GM12864 (cell line): Measurements from ENCODE around the gene TBC1D22B.

Experiments used
- DNase-seq: peaks from one replicate; pipeline ENCODE4 v3.0.0-alpha.2; 2011; ENCODE audit warnings: low read depth
- H3K4me3 ChIP-seq: 2 replicates; pipeline ENCODE4 v1.5.1; 2011; ENCODE audit warnings: mild to moderate bottlenecking, low read depth, low read length, control low read depth
- TF ChIP-seq, protein P1 (sequence below): IDR thresholded peaks from 2 replicates; pipeline ENCODE4 v1.5.1; 2011; ENCODE audit warnings: low read depth, mild to moderate bottlenecking, moderate library complexity, low read length, control low read depth, inconsistent platforms; ENCODE audit errors: missing control alignments

TBC1D22B gene

GRCh38 chr6:37257634-37258404 is at the start of gene TBC1D22B, which contains the start of gene TMEM217:
TBC1D22B (plus strand) TSS chr6:37257772; CDS start chr6:37257918, 146 bp downstream.
TMEM217 (minus strand) TSS chr6:37258144; CDS start chr6:37219030, 39,114 bp downstream.
- peak within 1 kb of the TSS; percentile 94 for H3K4me3 ChIP-seq
- peak; percentile 85 for DNase-seq
- TF ChIP-seq, protein P1, sequence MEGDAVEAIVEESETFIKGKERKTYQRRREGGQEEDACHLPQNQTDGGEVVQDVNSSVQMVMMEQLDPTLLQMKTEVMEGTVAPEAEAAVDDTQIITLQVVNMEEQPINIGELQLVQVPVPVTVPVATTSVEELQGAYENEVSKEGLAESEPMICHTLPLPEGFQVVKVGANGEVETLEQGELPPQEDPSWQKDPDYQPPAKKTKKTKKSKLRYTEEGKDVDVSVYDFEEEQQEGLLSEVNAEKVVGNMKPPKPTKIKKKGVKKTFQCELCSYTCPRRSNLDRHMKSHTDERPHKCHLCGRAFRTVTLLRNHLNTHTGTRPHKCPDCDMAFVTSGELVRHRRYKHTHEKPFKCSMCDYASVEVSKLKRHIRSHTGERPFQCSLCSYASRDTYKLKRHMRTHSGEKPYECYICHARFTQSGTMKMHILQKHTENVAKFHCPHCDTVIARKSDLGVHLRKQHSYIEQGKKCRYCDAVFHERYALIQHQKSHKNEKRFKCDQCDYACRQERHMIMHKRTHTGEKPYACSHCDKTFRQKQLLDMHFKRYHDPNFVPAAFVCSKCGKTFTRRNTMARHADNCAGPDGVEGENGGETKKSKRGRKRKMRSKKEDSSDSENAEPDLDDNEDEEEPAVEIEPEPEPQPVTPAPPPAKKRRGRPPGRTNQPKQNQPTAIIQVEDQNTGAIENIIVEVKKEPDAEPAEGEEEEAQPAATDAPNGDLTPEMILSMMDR, result no peak

- no peak overlapping the region for H3K4me3 ChIP-seq
- peak; percentile 61 for DNase-seq
- TF ChIP-seq, protein P1, result peak; percentile 95
Measured at GRCh38 chr6:37207903-37208456, 49.6 kb upstream of the TBC1D22B start.

- TF ChIP-seq, protein P1, result no peak
- H3K4me3 ChIP-seq, result no peak overlapping the region
- no peak for DNase-seq
Measured at GRCh38 chr6:37208793-37209192, 48.8 kb upstream of the TBC1D22B start.

DNA sequence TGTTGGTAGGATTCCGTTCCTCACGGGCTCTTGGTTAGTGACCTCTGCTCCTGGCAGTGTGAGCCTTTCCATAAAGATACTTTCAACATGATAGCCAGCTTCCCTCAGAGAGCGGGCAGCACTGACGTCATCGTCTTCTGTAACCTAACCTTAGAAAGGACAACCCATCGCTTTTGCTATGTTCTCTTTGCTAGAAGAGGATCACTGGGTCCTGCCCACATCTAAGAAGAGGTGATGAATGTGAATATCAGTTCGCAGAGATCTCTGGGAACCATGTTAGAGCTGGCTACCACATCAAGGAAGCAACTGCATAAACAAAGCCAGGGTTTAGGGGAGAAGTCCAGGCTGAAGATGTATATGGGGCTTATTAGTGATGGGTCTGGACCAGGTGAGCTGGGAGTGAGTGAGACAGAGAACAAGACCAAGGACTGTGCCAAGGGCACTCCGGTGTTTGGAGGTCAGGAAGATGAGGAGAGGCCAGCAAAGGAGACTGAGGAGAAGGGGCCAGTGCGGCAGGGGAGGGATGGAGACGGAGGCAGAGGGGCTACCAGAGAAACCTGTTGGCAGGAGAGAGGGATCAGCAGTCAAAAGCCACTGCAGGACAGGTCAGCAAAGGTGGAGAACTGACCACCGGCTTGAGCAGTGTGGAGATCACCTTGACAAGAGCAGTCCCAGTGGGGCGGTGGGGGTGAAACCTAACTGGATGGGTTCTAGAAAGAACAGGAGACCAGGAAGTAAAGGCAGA is 47.9 kb upstream of the TBC1D22B start:
- no peak for DNase-seq
- no peak overlapping the region for H3K4me3 ChIP-seq
- TF ChIP-seq, protein P1, result no peak

GRCh38 chr6:37210313-37210968 is 47.1 kb upstream of the TBC1D22B start:
- H3K4me3 ChIP-seq, result no peak overlapping the region
- DNase-seq, result peak; percentile 49
- TF ChIP-seq, protein P1, result peak; percentile 91

DNA sequence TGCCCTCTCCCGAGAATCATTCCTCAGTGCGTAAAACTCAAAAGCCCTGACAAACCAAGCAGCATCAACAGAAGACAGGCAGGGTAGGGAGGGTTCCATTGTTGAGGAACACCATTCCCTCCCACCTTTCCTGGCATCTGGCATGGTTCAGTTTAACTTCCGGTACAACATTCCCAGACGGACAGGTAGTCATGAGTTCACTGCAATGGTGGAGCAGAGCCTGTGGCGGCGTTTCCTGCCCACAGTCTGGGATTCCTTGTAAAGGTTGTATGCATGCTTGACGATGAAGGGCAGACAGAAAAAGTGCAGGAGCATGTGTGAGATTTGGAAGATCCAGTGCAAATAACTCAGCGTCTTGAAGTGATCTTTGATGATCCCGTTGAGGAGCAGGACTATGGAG is 45.3 kb upstream of the TBC1D22B start:
- no peak overlapping the region for H3K4me3 ChIP-seq
- TF ChIP-seq, protein P1, result no peak
- no peak for DNase-seq
